Vagina (tissue), 2 donors: ENCODE measurements around the gene SMC3. TPM values are rescaled to one million over a fixed set of nuclear protein-coding genes. Genes with fewer than 3 reads are reported as not detected.

ENCODE experiments used
- DNase-seq, 2 donors: peaks; one replicate each; pipeline ENCODE4 v3.0.0-alpha.2; 2017; ENCODE audit errors: extremely low spot score in 2 of 2
- H3K27ac ChIP-seq: fragments of 200-600 bp; sonication (generic); one replicate; pipeline ENCODE4 v1.5.1; 2019
- H3K27me3 ChIP-seq: fragments of 200-600 bp; sonication (generic); one replicate; pipeline ENCODE4 v1.5.1; 2019
- H3K36me3 ChIP-seq, 2 donors: fragments of 200-600 bp; sonication (generic); one replicate each; pipeline ENCODE4 v1.5.1; 2017 to 2019
- H3K4me1 ChIP-seq: fragments of 200-600 bp; sonication (generic); one replicate; pipeline ENCODE4 v1.5.1; 2019
- H3K4me3 ChIP-seq, 2 donors: fragments of 200-600 bp; sonication (generic); 1 replicate in 1 of 2; 2 replicates in 1 of 2; pipeline ENCODE4 v1.5.1; 2016 to 2019
- H3K9me3 ChIP-seq: fragments of 200-600 bp; sonication (generic); one replicate; pipeline ENCODE4 v1.5.1; 2019
- CTCF ChIP-seq, 3 experiments: fragments of 450-650 bp in 2 of 3; fragments of 200-600 bp in 1 of 3; sonication (generic) in 1 of 3; IDR thresholded peaks; one replicate each; pipeline ENCODE4 v1.5.1; 2017 to 2019; ENCODE audit warnings: antibody characterized with exemption in 3 of 3, mild to moderate bottlenecking in 2 of 3, moderate library complexity in 2 of 3
- POLR2A ChIP-seq, 2 donors: fragments of 450-650 bp; IDR thresholded peaks; one replicate each; pipeline ENCODE4 v1.6.1; 2017; ENCODE audit warnings: antibody characterized with exemption in 2 of 2, mild to moderate bottlenecking in 2 of 2, moderate library complexity in 2 of 2
- POLR2AphosphoS5 ChIP-seq, 2 donors: sonication (generic); formaldehyde crosslinking; IDR thresholded peaks; one replicate each; pipeline ENCODE4 v1.9.0; 2017; ENCODE audit warnings: antibody characterized with exemption in 2 of 2, mild to moderate bottlenecking in 2 of 2, low read depth in 1 of 2; ENCODE audit not compliant: insufficient read depth in 1 of 2
- intact Hi-C: fragments of 100-400 bp; cut with DNase I; formaldehyde crosslinking; loops from one replicate; pipeline ENCODE4 v1.15.1; 2023
- total RNA-seq: library from RNA; depleted of rRNA; stranded (reverse); fragments of >200 nt; gene quantifications from one replicate; pipeline ENCODE4 v1.2.3, GENCODE V29; 2016

SMC3 gene
- total RNA-seq, 1 donor from 2014 or later: 27.5 TPM

GRCh38 chr10:110597476-110597875 is 30.0 kb downstream of the SMC3 start:
- no peak for DNase-seq
- intact Hi-C loops: no loop called here
- H3K4me1 ChIP-seq: no peaks in the 10 kb centered on the region
- no peaks in the 10 kb centered on the region for H3K27me3 ChIP-seq
- H3K36me3 ChIP-seq: peaks cover 0 to 80% of the 10 kb centered on the region in 2 donors
- H3K27ac ChIP-seq: no peak overlapping the region
- TF ChIP-seq POLR2A (IDR thresholded peaks at IDR 0.05): no peak
- TF ChIP-seq POLR2AphosphoS5 (IDR thresholded peaks at IDR 0.05; ENCODE audit: insufficient read depth in 1 of 2, low read depth in 1 of 2): no peak
- TF ChIP-seq CTCF (IDR thresholded peaks at IDR 0.05): no peak
- H3K4me3 ChIP-seq: no peak overlapping the region
- no peaks in the 10 kb centered on the region for H3K9me3 ChIP-seq

GRCh38 chr10:110600487-110601101 is 33.1 kb downstream of the SMC3 start:
- no peak for TF ChIP-seq POLR2A (IDR thresholded peaks at IDR 0.05)
- TF ChIP-seq CTCF (IDR thresholded peaks at IDR 0.05): no peak
- TF ChIP-seq POLR2AphosphoS5 (IDR thresholded peaks at IDR 0.05; ENCODE audit: insufficient read depth in 1 of 2, low read depth in 1 of 2): no peak
- no peaks in the 10 kb centered on the region for H3K27me3 ChIP-seq
- H3K4me1 ChIP-seq: no peaks in the 10 kb centered on the region
- intact Hi-C loops: no loop called here
- H3K27ac ChIP-seq: no peak overlapping the region
- H3K9me3 ChIP-seq: no peaks in the 10 kb centered on the region
- DNase-seq: no peak
- H3K4me3 ChIP-seq: no peak overlapping the region
- peaks cover 0 to 89% of the 10 kb centered on the region in 2 donors for H3K36me3 ChIP-seq

- H3K4me3 ChIP-seq: no peak overlapping the region
- intact Hi-C loops: no loop called here
- peaks cover 0 to 88% of the 10 kb centered on the region in 2 donors for H3K36me3 ChIP-seq
- no peaks in the 10 kb centered on the region for H3K9me3 ChIP-seq
- TF ChIP-seq CTCF (IDR thresholded peaks at IDR 0.05) (no peak), POLR2AphosphoS5 (IDR thresholded peaks at IDR 0.05; ENCODE audit: insufficient read depth in 1 of 2, low read depth in 1 of 2) (no peak), POLR2A (IDR thresholded peaks at IDR 0.05) (no peak)
- DNase-seq: no peak
- no peak overlapping the region for H3K27ac ChIP-seq
- no peaks in the 10 kb centered on the region for H3K27me3 ChIP-seq
- H3K4me1 ChIP-seq: no peaks in the 10 kb centered on the region
Measured at GRCh38 chr10:110601581-110601980, 34.1 kb downstream of the SMC3 start.

- Histone ChIP-seq H3K27ac (no peak overlapping the region), H3K4me1 (no peaks in the 10 kb centered on the region), H3K9me3 (no peaks in the 10 kb centered on the region), H3K36me3 (peaks cover 0 to 31% of the 10 kb centered on the region in 2 donors), H3K4me3 (no peak overlapping the region), H3K27me3 (no peaks in the 10 kb centered on the region)
- intact Hi-C loops: no loop called here
- no peak for DNase-seq
- TF ChIP-seq POLR2AphosphoS5 (IDR thresholded peaks at IDR 0.05; ENCODE audit: insufficient read depth in 1 of 2, low read depth in 1 of 2) (no peak), CTCF (IDR thresholded peaks at IDR 0.05) (no peak), POLR2A (IDR thresholded peaks at IDR 0.05) (no peak)
Measured at GRCh38 chr10:110608087-110608486, 40.6 kb downstream of the SMC3 start.

- intact Hi-C loops: no loop called here
- peaks cover 0 to 16% of the 10 kb centered on the region in 2 donors for H3K36me3 ChIP-seq
- DNase-seq: no peak
- no peak overlapping the region for H3K27ac ChIP-seq
- no peaks in the 10 kb centered on the region for H3K4me1 ChIP-seq
- H3K9me3 ChIP-seq: no peaks in the 10 kb centered on the region
- no peak overlapping the region for H3K4me3 ChIP-seq
- H3K27me3 ChIP-seq: no peaks in the 10 kb centered on the region
- TF ChIP-seq CTCF (IDR thresholded peaks at IDR 0.05): no peak
- no peak for TF ChIP-seq POLR2AphosphoS5 (IDR thresholded peaks at IDR 0.05; ENCODE audit: insufficient read depth in 1 of 2, low read depth in 1 of 2)
- no peak for TF ChIP-seq POLR2A (IDR thresholded peaks at IDR 0.05)
Measured at GRCh38 chr10:110609605-110610004, 42.1 kb downstream of the SMC3 start.
